GF-D8 (cell line): Measurements from ENCODE around the gene GPHA2.

Experiments
- DNase-seq: peaks from one replicate; lab custom pipeline; 2025; lab: John Stamatoyannopoulos, UW

GPHA2 gene

GRCh38 chr11:64930340-64930739 is 5.4 kb downstream of the GPHA2 start:
- no peak for DNase-seq

DNA sequence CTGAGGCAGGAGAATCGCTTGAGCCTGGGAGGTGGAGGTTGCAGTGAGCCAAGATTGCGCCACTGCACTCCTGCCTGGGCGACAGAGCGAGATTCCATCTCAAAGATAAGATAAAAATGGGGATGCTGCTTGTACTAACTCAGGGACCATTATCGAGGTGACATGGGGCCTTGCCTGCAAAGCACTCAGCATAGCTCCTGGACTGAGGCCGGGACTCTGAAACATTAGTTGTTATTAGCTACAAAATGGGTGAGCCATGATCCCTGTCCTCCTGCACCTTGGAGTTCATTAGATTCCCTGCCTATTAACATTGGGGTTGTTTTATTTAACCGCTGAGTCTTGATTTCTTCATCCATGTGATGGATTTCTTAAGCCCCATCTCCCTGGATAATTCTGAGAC is 6.1 kb downstream of the GPHA2 start:
- DNase-seq = no peak

DNA sequence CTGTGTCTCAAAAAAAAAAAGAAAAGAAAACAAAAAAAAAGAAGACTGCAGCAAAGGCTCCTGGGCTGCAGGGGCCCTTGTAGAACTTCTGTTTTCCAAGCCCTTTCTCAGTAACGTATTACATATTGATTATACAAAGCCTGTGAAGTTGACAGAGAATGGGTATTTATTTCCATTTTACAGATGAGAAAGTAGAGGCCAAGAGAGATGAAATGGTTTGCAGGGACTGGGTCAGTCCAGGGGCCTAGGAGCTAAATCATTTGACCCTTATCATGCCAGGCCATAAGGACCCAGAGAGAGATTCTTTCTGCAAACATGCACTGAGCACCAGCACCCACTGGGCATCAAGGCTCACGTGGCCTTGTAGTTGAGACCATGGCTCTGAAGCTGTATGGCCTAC is 6.7 kb downstream of the GPHA2 start:
- DNase-seq = no peak

- no peak for DNase-seq
Measured at GRCh38 chr11:64926689-64927088, 9.0 kb downstream of the GPHA2 start.

DNA sequence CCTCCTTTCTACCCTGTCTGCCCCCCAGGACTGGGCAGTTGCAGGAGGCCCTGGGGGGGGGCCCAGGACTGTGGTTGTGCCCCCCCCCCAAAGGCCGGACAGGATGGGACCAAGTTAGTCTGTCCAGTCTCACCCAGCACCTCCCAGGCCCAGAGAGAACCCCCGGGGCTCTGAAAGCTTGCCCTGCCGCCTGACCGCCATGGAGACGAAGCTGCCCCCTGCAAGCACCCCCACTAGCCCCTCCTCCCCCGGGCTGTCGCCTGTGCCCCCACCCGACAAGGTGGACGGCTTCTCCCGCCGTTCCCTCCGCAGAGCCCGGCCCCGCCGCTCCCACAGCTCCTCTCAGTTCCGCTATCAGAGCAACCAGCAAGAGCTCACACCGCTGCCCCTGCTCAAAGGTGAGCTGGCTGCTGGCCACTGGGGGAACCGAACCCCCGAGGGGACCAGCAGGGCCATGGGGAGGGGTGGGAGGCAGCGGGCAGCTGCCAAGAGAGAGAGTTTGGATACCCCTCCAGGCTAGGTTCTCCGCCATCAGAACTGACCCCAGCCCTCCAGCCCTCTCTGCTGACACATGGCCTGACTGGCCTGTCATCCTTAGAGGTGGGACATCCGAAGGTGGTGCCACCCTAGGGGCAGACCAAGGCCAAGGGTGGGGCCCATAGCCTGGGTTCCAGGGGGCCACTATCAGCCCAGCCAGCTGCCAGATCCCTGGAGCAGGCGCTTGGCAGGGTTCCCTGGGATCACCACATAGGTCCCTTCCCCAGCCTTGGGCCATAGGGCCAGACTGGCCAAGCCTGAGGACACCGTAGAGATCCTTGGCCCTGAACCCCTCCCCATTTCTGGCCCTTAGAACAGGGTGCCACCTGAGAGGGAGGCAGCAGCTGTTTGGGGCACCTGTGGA is 9.9 kb downstream of the GPHA2 start:
- no peak for DNase-seq

DNA sequence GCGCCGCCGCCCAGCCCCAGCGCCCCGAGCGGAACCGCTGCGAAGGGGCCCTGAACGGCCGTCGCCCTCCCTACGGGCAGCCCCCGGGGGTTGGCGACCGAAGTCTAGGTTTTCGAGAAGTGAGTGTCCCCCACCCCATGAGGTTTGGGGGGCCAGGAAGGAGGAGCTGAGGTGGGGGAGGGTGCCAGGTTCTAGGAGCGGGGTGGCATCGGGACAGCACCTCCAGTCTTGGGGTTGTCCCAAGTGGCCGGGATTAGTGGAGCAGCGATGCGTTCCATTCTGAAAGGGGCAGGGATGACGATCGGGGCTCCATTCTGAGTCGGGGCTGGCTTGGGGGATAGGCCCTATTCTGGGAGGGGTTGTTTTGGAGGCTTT is 10.8 kb downstream of the GPHA2 start:
- DNase-seq = no peak

GRCh38 chr11:64923944-64924909 is 11.5 kb downstream of the GPHA2 start, which contains the start of gene PPP2R5B:
TSS of gene PPP2R5B (plus strand) at chr11:64924689. CDS start at chr11:64925735, 1,046 bp downstream.
- DNase-seq = peak; percentile 55

- no peak for DNase-seq
Measured at GRCh38 chr11:64923151-64923661, 12.5 kb downstream of the GPHA2 start.

GRCh38 chr11:64921384-64921783 is 14.3 kb downstream of the GPHA2 start:
- no peak for DNase-seq

GRCh38 chr11:64920124-64920523 is 15.6 kb downstream of the GPHA2 start:
- no peak for DNase-seq

DNA sequence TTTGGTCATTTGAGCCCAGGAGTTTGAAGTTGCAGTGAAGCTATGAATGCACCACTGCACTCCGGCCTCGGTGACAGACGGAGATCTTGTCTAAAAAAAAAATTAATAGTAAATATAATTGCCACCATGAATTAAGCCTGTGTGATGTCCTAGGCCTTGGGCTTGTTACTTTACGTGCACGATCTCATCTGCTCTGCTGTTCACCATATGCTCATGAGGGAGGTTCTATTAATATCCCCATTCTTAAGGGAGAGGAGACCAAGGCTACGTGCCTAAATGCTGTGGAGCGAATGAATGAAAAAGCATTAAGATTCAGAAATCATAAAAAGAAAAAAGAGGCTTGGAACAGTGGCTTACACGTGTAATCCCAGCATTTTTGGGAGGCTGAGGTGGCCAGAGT is 16.1 kb downstream of the GPHA2 start:
- DNase-seq = no peak

DNA sequence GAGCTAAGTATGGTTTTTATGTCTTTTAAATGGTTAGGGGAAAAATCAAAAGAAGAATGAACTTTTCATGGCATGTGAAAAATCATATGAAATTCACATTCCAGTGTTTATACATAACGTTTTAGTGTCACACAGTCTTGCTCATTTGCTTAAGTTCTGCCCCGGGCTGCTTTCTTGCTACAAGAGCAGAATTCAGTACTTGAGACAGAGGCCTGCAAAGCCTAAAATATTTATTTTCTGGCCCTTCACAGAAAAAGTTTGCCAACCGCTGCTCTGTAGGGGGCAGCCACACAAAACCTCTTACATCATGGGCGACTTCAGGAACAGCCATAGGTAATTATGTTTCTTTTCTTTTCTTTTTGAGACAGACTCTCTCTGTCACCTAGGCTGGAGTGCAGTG is 17.7 kb downstream of the GPHA2 start:
- peak; percentile 23 for DNase-seq

DNA sequence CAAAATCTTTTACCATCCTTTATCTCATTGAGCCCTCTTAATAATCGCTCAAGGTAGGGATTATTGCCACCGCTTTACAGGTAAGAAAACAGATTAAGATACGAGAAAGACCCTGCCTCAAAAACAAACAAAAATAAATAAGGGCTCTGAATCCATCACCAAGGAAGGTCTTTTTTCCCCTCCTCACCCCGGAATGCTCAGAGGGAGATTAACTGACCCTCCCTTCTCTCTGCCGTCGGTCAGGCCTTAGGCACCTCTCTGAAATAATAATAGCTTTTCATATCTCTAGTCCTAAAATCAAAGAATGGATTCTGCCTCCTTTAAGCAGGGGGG is 18.1 kb downstream of the GPHA2 start:
- DNase-seq = no peak

DNA sequence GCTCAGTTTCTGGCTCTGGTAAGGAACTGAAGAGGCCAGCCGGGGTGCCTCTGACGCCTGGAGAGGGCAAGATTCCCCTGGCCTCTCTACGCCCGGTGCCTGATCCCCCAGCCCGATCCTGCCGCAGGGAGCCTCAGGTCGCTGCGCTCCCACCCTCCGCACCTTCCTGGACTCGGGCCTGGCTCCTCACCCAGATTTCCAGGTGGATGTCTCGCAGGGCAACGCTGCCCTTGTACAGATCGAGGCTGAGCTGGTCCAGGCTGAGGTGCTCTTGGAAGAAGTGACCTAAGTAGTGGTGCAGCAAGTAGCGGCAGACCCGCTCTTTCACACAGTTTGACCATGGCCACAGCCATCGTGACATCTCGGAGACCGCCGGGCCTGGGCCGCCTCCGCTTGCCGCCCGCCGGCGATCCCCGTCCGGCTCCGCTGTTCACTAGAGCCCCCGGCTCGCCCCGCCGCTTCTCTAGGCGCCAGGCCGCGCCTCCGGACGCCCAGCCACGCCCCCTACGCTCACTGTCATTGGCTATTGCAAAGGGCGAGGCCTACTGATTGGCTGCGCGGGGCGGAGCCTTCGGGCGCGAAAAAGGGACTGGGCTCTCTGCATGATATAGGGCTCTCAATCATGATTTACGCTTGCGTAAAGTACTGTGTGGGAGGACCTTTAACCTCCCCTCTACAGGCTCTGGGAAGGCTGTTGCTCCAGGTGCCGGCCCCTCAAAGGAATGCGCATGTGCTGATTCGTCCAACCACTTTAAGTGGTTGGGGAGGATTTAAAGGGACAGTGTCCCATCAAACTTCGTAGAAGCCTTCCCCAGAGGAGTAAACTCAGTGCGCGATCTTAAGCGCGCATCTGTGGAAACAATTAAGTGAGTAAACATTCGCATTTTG is 18.7 kb downstream of the GPHA2 start, which contains the start of gene ATG2A:
TSS of gene ATG2A (minus strand) at position 435 of the 888 bp plus-strand sequence. CDS start at position 361, 74 bp downstream.
- peak; percentile 99 for DNase-seq

DNA sequence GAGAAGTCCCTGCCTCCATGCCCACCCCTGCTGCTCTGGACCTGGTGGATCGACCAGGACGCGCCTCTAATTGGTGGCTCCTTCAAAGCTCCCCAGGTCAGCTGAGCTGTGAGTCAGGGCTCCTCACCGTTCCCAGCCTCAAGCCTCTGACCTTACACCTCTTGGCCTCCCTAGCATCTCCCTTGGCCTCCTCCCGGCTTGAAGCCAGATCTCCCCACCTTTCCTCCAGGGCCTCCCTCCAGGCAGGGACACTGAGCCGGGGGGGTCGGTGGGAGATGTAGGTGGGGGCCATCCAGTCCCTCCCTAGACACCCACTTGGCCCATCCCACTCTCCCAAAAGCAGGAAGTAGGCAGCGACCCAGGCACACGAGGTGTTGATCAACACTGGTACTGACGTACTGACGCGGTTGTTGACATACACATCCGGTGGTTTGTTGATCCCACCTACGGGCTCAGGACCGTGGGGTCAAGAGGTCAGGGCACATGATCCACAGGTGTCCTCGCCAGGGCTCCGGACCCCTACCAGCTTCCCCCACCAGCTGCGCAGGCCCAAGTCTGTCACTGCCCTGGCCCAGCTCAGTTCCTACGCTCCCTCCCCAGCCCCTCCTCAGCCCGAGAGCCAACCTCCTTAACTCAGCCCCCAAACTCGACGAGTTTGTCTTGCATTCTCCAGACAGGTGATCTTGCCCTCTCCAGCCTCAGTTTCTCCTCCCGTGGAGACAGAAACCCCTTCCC is 19.5 kb downstream of the GPHA2 start:
- DNase-seq = no peak

DNA sequence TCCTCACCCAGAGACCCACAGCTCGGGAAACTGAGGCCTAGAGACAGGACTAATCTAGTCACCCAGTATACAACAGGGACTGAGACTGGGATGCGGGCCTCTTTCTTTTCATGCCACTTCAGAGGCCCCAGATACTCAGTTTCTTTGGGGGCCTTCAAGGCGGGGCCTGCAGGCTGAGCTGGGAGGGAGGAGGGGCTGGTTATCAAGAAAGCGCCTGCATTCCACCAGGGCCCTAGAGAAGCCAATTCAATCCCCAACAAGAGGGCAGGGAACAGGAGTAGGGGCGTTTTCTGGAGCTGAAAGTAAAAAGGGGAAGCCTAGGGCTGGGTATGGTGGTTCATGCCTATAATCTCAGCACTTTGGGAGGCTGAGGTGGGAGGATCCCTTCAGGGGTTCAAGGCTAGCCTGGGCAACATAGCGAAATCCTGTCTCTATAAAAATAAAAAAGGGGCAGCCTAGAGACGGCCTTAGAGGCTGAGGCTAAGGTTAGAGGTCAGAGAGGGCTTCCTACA is 20.3 kb downstream of the GPHA2 start:
- no peak for DNase-seq

DNA sequence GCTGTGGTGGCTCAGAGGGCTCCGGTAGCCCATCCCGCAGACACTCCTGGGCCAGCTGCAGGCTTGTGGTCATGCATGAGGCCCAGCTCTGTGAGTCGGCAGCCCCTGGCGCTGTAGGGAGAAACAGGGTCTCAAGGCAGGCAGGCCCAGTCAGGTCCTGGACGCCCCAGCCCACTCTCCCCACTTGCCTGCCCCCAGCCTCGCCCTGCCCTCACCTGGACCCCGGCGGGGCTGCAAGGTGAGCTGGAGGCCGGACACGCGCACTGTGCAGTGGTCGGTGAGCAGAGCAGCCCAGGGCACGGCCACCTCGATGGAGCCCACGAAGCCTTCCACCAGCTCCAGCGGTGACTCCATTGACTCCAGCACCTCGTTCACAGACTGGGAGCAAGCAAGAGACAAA is 21.6 kb downstream of the GPHA2 start:
- DNase-seq = no peak

DNA sequence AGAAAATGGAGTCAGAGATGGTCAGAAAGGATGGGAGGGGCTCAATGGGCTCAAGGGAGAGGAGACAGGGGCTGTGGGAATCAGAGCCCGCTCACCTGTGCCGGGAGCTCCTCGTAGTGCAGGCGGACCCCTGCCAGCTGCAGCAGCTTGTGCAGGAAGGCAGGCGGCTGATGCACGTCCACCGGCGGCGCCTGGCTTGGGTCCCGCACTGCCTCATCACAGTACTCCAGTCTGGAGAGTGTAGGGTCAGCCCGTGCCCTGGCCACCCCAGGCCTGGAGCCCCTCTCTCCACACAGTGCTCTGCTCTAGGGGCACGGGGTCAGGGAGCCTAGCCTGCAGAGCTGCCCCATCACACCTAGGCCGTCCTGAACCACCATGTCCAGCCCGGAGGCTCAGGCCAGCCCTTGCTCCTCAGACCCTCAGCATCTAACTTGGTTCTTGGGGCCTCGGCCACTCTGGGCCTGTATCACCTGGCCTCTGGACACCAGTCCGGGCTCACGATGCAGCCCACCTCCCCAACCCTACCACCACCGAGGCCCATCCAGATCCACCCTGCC is 22.4 kb downstream of the GPHA2 start:
- DNase-seq = no peak

DNA sequence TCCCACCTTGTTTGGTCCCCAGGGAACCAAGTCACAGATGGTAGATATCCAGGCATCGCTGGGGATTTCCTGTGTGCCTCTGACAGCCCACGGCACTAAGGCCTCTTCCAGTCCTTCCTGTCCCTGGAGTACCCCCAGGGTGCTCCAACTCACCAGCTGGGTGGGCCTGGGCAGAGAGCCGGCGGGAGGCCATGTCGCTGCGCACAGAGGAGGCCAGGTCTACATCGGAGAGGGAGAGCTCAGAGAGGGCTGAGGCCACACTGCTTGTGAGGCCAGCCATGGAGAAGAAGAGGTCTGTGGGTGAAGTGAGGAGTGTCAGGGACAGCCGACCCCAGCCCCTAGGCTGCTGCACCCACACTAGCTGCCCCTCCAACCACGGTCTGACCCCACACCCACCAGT is 24.0 kb downstream of the GPHA2 start:
- no peak for DNase-seq

- DNase-seq = no peak
Measured at GRCh38 chr11:64911142-64911541, 24.6 kb downstream of the GPHA2 start.
